Stomach (tissue), 9 donors: ENCODE measurements around the gene ZNF534. TPM values are rescaled to one million over a fixed set of nuclear protein-coding genes. Genes with fewer than 3 reads are reported as not detected.
A peak's percentile ranks its signal among the peaks of the same experiment; 100 is the strongest.

ENCODE experiments used
- DNase-seq, 2 donors: peaks; one replicate each; pipeline versions ENCODE4 v3.0.0 to v3.0.0-alpha.2; 2013 to 2019
- H3K27ac ChIP-seq, 5 donors: fragments of 200-600 bp in 4 of 5; sonication (generic) in 4 of 5; one replicate each; pipeline ENCODE4 v1.5.1; 2013 to 2019; ENCODE audit warnings: mild to moderate bottlenecking in 1 of 5, moderate library complexity in 1 of 5
- H3K27me3 ChIP-seq, 3 donors: fragments of 200-600 bp; sonication (generic); one replicate each; pipeline ENCODE4 v1.5.1; 2017 to 2019; ENCODE audit warnings: mixed run types in 1 of 3
- H3K36me3 ChIP-seq, 4 donors: fragments of 200-600 bp; sonication (generic); 1 replicate in 3 of 4; 2 replicates in 1 of 4; pipeline ENCODE4 v1.5.1; 2016 to 2019
- H3K4me1 ChIP-seq, 4 donors: fragments of 200-600 bp; sonication (generic); one replicate each; pipeline ENCODE4 v1.5.1; 2016 to 2019
- H3K4me3 ChIP-seq, 4 donors: fragments of 200-600 bp; sonication (generic) in 3 of 4; one replicate each; pipeline ENCODE4 v1.5.1; 2016 to 2019; ENCODE audit warnings: mild to moderate bottlenecking in 1 of 4
- H3K9me3 ChIP-seq, 4 donors: fragments of 200-600 bp; sonication (generic); one replicate each; pipeline ENCODE4 v1.5.1; 2016 to 2019
- CTCF ChIP-seq, 7 experiments: fragments of 450-650 bp in 4 of 7; fragments of 200-600 bp in 3 of 7; sonication (generic) in 3 of 7; IDR thresholded peaks; one replicate each; pipeline ENCODE4 v1.5.1; 2016 to 2019; ENCODE audit warnings: antibody characterized with exemption in 7 of 7, control low read depth in 2 of 7, mild to moderate bottlenecking in 1 of 7
- EP300 ChIP-seq: sonication (generic); formaldehyde crosslinking; IDR thresholded peaks from one replicate; pipeline ENCODE4 v1.6.1; 2017; ENCODE audit warnings: antibody characterized with exemption
- POLR2A ChIP-seq, 4 donors: fragments of 450-650 bp; IDR thresholded peaks; one replicate each; pipeline ENCODE4 v1.6.1; 2016; ENCODE audit warnings: antibody characterized with exemption in 4 of 4, control low read depth in 2 of 4, mild to moderate bottlenecking in 1 of 4, moderate library complexity in 1 of 4
- POLR2AphosphoS5 ChIP-seq, 3 donors: sonication (generic); formaldehyde crosslinking; IDR thresholded peaks; one replicate each; pipeline ENCODE4 v1.6.1; 2016; ENCODE audit warnings: antibody characterized with exemption in 3 of 3
- WGBS, 5 donors: extraction: QIAGEN DNeasy Blood & Tissue Kit in 3 of 5; methylation state at CpG; one replicate each; pipeline versions ENCODE4 v1.1.5 to v1.1.7; 2013 to 2018; 5-methylcytosine and 5-hydroxymethylcytosine counted together
- intact Hi-C: fragments of 100-400 bp; cut with DNase I; formaldehyde crosslinking; loops from one replicate; pipeline ENCODE4 v1.15.1; 2023; ENCODE audit warnings: low total_unique reads
- polyA plus RNA-seq, 3 donors: library from polyadenylated mRNA; stranded (reverse); fragments of 200-250 nt; gene quantifications; one replicate each; pipeline ENCODE4 v1.2.3, GENCODE V29; 2013
- total RNA-seq, 5 donors: library from RNA; depleted of rRNA; stranded (reverse); fragments of >200 nt; gene quantifications; one replicate each; pipeline versions ENCODE4 v1.1.0 to v1.2.3, GENCODE V29; 2014 to 2016
- donor health status: healthy with polysubstance abuse.
- donor health status: Bipolar disorder and iron deficiency.
- donor health status: healthy.

The ZNF534 gene
- total and polyA plus RNA-seq, 8 donors: 0.08 to 0.37 TPM; not detected in 6

- Histone ChIP-seq H3K4me3 (no peak overlapping the region), H3K36me3 (peaks cover 0 to 17% (median 3%) of the 10 kb centered on the region in 4 donors), H3K4me1 (peaks cover 4 to 9% (median 8%) of the 10 kb centered on the region in 4 donors), H3K27me3 (peaks cover 0 to 15% (median 5%) of the 10 kb centered on the region in 3 donors), H3K9me3 (peaks cover 22 to 98% (median 88%) of the 10 kb centered on the region in 4 donors), H3K27ac (no peak overlapping the region)
- 26 to 38% (median 29%) methylated on average over 17 to 41 of the region's 41 CpGs for WGBS, 5 donors
- TF ChIP-seq POLR2AphosphoS5 (IDR thresholded peaks at IDR 0.05) (no peak), CTCF (IDR thresholded peaks at IDR 0.05) (no peak), EP300 (no peak), POLR2A (IDR thresholded peaks at IDR 0.05) (no peak)
- intact Hi-C loops: no loop called here
- peak in 1 of 2 donors; percentile 0 for DNase-seq
Measured at GRCh38 chr19:52451241-52451640, 22.3 kb downstream of the ZNF534 start.

- H3K27me3 ChIP-seq: peaks cover 0 to 15% (median 5%) of the 10 kb centered on the region in 3 donors
- 4 to 6% (median 5%) methylated on average over 46 to 48 of the region's 48 CpGs for WGBS, 5 donors
- peaks cover 4 to 9% (median 8%) of the 10 kb centered on the region in 4 donors for H3K4me1 ChIP-seq
- H3K36me3 ChIP-seq: peaks cover 11 to 40% (median 23%) of the 10 kb centered on the region in 4 donors
- H3K9me3 ChIP-seq: peaks cover 22 to 99% (median 91%) of the 10 kb centered on the region in 4 donors
- DNase-seq: peak; percentile 43 to 97
- no peak for TF ChIP-seq EP300
- TF ChIP-seq POLR2AphosphoS5 (IDR thresholded peaks at IDR 0.05): peak in 1 of 3 donors; percentile 31
- intact Hi-C loops: no loop called here
- H3K27ac ChIP-seq: peak within 1 kb of the TSS in 2 of 5 donors; percentile 19 to 34
- peak within 1 kb of the TSS; percentile 53 to 66 (median 57) for H3K4me3 ChIP-seq
Measured at GRCh38 chr19:52453324-52454094, 24.6 kb downstream of the ZNF534 start, which contains the start of gene ZNF578. ZNF578 (plus strand) TSS chr19:52453553; CDS start chr19:52501846, 48,293 bp downstream.

- no peak overlapping the region for H3K4me3 ChIP-seq
- H3K9me3 ChIP-seq: peaks cover 22 to 100% (median 95%) of the 10 kb centered on the region in 4 donors
- H3K27ac ChIP-seq: no peak overlapping the region
- no peak for TF ChIP-seq EP300
- intact Hi-C loops: no loop called here
- H3K4me1 ChIP-seq: no peaks in the 10 kb centered on the region
- H3K36me3 ChIP-seq: peaks cover 0 to 59% (median 4%) of the 10 kb centered on the region in 4 donors
- no peak for DNase-seq
- 84 to 90% (median 85%) methylated on average over 14 of the region's 14 CpGs for WGBS, 5 donors
- H3K27me3 ChIP-seq: no peaks in the 10 kb centered on the region
Measured at GRCh38 chr19:52464798-52465470, 36.0 kb downstream of the ZNF534 start.

- Histone ChIP-seq H3K4me3 (no peak overlapping the region), H3K27ac (no peak overlapping the region), H3K4me1 (no peaks in the 10 kb centered on the region), H3K9me3 (peaks cover 70 to 100% (median 99%) of the 10 kb centered on the region in 4 donors), H3K27me3 (no peaks in the 10 kb centered on the region), H3K36me3 (peaks cover 0 to 22% (median 9%) of the 10 kb centered on the region in 4 donors)
- 89 to 93% (median 92%) methylated on average over 3 of the region's 3 CpGs for WGBS, 5 donors
- TF ChIP-seq EP300 (no peak), POLR2AphosphoS5 (IDR thresholded peaks at IDR 0.05) (no peak), CTCF (IDR thresholded peaks at IDR 0.05) (no peak), POLR2A (IDR thresholded peaks at IDR 0.05) (no peak)
- no peak for DNase-seq
- intact Hi-C loops: no loop called here
Measured at GRCh38 chr19:52473655-52474350, 44.9 kb downstream of the ZNF534 start.
